NOMO-1 treated with dmso at 0.1 percent for 144 hours (cell line): ENCODE measurements around the gene LAD1.

Source experiments
- DNase-seq: peaks from one replicate; lab custom pipeline; 2025; ENCODE audit not compliant: unreplicated experiment; lab: John Stamatoyannopoulos, UW

Gene LAD1, protein sequence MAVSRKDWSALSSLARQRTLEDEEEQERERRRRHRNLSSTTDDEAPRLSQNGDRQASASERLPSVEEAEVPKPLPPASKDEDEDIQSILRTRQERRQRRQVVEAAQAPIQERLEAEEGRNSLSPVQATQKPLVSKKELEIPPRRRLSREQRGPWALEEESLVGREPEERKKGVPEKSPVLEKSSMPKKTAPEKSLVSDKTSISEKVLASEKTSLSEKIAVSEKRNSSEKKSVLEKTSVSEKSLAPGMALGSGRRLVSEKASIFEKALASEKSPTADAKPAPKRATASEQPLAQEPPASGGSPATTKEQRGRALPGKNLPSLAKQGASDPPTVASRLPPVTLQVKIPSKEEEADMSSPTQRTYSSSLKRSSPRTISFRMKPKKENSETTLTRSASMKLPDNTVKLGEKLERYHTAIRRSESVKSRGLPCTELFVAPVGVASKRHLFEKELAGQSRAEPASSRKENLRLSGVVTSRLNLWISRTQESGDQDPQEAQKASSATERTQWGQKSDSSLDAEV

DNA sequence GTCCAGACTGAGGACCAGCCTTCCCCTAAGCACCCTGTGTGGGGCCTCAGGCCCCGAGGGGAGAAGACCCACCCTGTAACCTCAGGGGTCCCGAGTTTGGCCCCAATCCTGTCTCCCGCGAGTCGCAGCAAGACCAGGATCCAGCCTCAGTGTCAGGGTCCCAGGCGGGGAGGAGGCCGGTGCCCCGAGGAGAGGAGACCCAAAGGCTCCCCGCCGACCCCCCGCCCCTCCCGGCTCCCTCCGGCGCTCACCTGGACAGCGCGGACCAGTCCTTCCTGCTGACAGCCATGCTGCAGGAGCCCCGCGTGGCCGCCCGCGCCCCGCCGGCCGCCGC lies at the start of gene LAD1:
Gene LAD1, minus strand, starts transcription at position 307 of the 334 bp plus-strand sequence. Its CDS starts 18 bp downstream, at position 289.
- DNase-seq = no peak

DNA sequence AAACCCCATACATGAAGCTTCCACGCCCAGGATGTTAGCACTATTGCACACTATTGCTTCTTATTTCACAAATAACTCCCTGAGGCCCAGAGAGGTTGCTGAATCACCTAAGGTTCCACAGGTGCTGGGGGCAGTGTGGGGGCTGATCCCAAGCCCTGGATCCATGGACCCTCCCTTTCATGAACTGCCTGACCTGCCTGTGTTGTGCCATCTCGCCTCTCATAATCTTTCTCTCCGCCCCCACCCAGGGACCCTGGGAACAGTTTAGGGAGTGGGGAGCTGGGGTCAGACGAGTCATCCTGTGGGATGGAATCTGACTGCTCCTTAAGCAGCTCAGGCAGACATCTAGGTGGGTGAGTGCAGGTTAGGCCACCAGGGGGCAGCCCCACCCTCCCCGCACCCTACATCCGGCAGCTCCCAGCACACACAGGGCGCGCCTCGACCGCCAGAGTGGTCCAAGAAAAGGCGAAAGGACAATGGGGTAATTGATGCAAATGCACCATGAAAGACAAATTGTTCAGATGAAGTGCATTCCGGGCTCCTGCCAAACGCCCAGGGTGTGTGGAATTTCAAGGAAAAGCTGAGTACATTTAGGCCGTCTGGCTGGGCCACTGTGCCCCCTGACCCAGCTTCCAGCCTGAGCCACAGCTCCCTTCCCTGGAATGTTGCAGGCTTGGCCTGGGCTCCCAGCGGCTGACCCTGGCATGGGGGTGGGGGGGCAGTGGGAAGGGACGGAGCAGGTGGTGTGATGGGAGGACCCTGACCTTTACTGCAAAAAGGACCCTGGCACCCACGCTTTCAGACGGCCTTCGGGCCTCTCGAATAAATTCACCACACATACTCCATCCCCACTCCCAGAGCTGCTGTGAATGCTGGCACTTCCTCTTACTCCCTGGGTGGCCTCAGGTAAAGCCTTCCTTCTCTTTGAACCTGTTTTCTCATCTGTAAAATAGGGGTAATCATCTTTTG lies 49.1 kb upstream of the LAD1 start:
- peak; percentile 13 for DNase-seq

- DNase-seq = no peak
These were observed 46.2 kb upstream of the LAD1 start for GRCh38 chr1:201445310-201445709.

DNA sequence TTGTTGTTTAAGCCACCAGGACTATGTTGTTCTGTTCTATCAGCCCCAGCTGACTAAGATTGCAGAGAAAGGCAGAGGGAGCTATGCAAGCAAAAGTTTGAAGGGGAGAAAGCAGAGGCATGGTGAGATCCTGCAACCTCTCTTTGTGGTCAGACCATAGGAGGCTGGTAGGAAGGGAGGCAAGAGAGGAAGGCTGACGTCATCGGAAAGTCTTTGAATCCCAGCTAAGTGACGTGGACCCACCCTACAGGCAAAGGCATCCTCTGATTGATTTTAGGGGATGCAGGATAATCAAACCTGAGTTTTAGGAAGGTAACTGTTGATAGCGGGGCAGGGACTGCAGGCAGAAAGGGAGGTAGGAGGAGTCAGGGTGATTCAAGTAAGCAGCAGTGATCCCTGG lies 45.7 kb upstream of the LAD1 start:
- DNase-seq = no peak

DNA sequence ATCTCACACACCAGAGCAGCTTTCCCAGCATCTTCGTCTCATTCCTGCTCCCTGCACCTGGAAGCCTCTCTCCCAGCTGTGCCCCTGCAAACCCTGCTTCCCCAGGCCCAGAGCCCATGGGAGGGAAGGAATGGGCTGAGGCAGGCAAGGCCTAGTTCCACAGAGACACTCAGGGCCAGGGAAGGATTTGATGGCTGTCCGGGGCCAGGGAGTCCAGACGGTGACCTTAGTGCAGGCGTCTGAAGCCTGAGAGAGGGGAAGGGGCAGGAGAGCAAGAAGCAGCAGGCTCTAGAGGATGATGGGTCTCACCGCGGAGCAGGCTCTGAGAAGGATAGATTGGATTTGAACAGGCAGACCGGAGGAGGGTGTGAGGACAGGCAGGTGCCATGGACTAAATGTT lies 44.6 kb upstream of the LAD1 start:
- no peak for DNase-seq

DNA sequence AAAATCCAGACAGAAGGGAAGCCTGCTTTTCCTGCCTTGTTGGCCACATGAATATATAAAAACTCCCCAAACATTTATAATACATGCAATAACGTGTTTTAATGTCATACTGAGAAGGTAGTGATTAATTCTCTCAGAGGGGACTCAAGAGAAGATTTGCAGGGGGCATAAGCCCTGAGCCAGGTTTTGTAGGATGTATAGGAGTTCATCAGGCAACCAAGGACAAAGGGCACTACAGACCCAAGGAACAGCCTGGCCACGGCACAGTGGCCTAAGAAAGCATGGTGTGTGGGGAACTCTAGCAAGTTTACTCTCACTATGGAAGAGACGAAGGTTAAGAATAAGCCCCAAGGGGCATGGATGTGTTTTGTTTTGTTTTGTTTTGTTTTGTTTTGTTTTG lies 37.8 kb upstream of the LAD1 start:
- no peak for DNase-seq

GRCh38 chr1:201436393-201436792 lies 37.3 kb upstream of the LAD1 start:
- no peak for DNase-seq

DNA sequence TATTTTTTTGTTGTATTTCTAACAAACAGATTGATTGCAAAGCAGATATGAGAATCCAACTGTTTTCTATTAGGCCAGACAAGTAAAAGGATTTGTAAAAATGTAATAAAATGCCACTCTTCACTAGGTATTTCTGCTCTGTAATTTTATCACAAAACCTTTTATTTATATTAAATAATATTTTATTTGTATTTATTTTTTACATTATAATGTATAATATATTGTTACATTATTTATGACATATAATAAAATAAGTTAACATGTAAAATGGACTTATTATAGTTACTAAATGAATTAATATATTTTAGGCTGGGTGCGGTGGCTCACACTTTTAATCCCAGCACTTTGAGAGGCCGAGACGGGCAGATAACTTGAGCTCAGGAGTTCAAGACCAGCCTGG lies 35.1 kb upstream of the LAD1 start:
- no peak for DNase-seq

DNA sequence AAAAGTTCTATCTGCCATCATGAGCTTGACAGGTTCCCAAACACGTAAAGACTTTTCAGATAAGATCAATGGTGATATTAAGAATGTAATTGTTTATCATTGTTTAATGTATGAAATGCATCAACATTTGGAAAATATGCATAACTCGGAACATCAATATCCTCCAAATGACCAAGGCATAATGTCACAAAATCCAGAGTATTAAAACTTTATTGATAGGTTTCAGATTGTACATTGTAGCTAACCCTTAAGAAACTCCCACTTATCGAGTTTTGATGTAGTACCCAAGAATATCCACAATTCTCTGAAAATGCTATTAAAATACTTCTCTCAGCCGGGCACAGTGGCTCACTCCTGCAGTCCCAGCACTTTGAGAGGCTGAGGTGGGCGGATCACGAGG lies 34.5 kb upstream of the LAD1 start:
- DNase-seq = no peak

DNA sequence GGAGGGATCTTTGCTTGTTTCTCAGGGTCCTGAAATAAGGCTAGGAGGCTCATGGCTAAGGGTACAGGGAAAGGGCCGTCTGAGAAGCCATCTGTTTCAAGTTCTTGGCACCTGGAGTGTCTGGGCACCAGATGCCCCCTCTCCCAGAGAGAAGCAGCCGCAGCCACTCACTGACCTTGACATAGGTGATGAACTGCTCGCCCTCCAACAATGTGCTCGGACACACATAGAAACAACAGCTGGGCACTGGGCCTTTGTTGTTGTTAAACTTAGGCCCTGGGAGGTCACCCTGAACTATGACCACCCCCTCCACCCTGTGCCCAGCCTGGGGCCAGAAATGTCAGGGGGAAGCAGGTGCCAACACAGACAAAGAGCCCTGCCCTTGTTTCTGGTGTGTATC lies 31.7 kb upstream of the LAD1 start:
- no peak for DNase-seq

DNA sequence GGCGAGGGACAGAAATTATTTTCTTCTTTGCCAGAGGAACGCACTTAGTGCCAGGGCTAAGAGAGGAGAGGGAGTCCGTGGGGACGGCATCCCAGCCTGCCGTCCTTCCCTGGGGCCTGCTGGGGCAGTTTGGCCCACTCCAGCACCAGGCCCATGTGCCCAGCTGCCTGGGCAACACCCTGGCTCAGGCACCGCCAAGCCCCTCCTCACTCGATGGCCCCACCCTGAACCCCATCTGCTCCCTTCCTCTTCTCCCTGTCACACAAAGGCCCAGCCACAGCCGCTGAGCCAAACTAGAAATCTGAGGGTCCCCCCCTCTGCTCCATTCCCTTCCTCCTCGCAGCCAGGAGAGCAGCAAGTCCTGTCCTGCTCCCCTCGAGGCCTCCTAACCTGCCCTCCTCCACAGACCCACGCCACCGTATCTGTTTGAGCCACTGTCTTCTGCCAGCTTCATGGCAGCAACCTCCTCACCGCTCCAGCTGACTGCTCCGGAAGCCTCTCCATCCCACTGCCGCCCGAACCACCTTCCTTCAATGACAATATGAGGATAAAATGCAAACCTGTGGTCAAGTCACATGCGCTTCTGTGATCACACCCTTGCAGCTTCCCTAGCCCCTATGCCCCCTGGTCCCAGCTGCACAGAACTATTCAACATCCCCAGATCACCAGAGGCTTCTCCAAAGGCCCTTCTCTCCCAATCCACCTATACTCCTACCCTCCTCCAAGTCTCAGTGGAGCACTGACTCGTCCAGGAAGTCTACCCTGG lies 30.8 kb upstream of the LAD1 start:
- no peak for DNase-seq

DNA sequence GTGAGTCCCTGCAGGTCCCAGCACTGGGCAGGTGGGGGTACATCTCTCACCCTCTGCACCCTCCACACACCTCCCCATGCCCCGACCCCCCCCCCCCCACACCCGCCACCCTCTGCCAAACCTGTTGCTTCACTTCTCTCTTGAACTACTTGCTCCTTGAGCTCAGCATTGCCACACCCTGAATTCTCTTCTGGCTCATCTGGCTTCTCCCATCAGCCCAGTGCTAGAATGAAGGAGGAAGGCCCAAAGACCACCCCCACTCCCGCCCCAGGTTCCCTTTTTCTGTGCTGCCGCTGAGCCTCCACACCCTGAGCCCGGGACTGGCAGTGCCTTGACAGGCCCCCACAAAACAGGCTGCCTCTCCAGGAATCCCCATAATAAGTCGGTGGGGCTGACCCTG lies 28.8 kb upstream of the LAD1 start:
- peak; percentile 68 for DNase-seq

DNA sequence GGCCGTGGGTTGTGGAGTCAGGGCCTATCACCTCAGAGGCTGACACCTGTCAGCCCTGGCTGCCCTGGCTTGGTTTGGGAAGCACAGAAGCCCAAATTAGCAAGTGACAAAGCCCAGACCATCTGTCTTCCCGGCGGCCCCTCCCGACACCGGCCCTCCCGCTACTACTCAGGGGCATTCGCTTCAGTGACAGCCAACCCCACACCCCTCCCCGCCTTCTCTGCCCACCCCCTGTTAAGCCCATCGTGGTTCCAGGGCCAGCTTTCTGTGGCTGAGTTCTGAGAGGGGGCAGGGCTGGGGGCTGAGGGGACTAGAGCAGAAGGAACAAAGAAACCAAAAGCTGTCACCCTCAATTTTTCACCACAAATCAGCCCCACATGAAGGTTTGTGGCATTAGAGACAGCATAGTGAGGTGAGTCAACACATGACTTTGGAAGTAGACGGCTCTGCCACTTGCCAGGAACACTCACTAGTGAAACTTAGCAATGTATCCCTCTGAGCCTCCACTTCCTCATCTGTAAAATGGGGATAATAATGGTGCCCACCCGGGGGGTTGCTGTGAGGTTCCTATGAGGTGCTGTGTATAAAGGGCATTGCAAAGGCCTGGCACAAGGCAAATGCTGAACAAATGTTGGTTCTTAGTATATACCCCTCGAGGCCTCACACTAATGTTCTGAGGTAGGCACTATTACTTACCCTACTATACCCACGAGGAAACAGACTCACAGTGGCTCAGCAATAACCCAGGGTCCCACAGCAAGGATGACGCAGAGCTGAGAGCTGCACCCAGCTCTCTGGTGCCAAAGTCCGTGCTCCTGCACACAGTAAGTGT lies 27.6 kb upstream of the LAD1 start:
- DNase-seq = no peak

DNA sequence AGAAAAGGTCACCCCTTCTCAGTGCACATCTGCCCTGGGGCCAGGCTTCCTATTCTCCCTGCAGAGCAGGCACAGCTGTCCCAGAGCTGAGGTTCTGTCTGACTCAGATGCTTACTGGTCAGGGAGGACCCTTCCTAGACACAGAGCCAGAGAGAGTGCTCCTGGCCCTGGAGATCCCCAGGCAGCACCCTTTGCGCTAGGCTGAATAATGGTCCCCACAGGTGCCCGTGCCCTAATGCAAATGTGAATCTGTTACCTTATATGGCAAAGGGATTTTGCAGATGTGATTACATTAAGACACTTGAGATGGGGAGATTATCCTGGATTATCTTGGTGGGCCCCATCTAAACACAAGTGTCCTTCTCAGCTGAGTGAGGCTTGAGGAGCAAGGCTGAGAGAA lies 25.0 kb upstream of the LAD1 start:
- DNase-seq = no peak

DNA sequence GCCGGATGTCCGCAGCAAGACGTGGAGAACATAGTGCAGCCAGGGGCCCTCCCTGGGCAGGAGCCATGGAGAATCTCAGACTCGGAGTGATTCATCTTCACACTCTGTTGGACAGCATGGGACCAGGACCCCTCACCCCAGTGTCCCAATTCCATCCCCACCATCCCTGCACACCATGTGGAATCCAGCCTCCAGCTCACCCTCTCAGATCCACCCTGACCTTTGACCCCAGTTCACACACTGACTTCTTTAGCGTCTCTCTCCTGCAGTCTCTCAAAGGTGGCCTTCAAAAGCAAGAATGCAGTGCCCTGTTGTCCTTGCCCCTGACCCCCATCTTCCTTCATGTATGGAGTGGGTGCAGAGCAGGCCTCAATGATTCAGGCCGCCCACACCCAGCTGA lies 24.5 kb upstream of the LAD1 start:
- no peak for DNase-seq

DNA sequence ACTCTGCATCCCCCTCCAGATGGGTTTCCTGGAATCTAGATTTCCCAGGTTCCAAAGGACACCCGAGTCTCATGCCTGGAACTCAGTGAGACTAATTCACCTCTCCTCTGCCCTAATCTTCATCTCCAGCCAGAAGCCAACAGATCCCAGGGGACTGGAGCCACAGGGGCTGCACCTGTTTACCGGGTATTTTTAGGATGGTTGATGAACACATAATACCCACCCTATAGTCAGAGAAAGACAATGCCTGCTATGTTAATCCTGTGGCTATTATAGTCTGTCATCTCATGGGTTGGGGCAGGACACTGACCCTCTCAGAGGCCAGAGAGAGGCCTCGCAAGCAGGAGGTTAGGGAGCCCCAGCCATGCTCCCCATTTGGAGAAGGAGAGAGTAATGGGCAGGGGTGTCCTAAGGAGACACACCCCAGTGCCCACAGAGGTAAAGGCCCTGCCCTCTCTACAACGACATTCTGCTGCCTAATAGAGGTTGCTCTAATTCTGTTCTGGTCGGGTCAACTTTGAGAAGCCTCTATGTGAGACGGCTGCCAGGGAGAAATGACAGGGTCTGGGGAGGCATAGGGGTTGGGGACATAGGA lies 23.4 kb upstream of the LAD1 start:
- DNase-seq = no peak

- DNase-seq = no peak
These were observed 22.9 kb upstream of the LAD1 start for GRCh38 chr1:201422026-201422425.

- DNase-seq = no peak
These were observed 21.9 kb upstream of the LAD1 start for GRCh38 chr1:201421041-201421440.

- no peak for DNase-seq
These were observed 21.5 kb upstream of the LAD1 start for GRCh38 chr1:201420608-201421002.
